Activated T-helper 1 cell treated with Interleukin-2 at 50 U/mL for 16 hours (primary cell): ENCODE results near the gene MED17.
"Not testable (repeated sequence)": the region's sequence is repeated elsewhere in the genome, so short reads cannot be mapped to it uniquely, and the experiment has no call there.

Experiments used
- DNase-seq: peaks from one replicate; pipeline ENCODE4 v3.0.0-alpha.2; 2020; ENCODE audit warnings: low read depth

Gene MED17

GRCh38 chr11:93784145-93784934 is at the start of gene MED17:
Gene MED17 (plus strand): TSS chr11:93784282. CDS start chr11:93784514, 232 bp downstream.
- peak; percentile 81 for DNase-seq

GRCh38 chr11:93734427-93735222 is 49.5 kb upstream of the MED17 start:
- no peak for DNase-seq

GRCh38 chr11:93735627-93736026 is 48.5 kb upstream of the MED17 start:
- DNase-seq, result no peak

GRCh38 chr11:93736129-93736528 is 48.0 kb upstream of the MED17 start:
- DNase-seq, result no peak

- DNase-seq, result no peak
Measured at GRCh38 chr11:93737904-93738612, 46.0 kb upstream of the MED17 start.

- DNase-seq, result no peak
Measured at GRCh38 chr11:93738647-93739081, 45.4 kb upstream of the MED17 start.

GRCh38 chr11:93740031-93740729 is 43.9 kb upstream of the MED17 start:
- no peak for DNase-seq

- peak; percentile 35 for DNase-seq
Measured at GRCh38 chr11:93740730-93741093, 43.4 kb upstream of the MED17 start.

- peak; percentile 92 for DNase-seq
Measured at GRCh38 chr11:93741094-93741881, 42.8 kb upstream of the MED17 start, which contains the start of the genes C11orf54 and TAF1D. Gene C11orf54 (plus strand): TSS chr11:93741672. CDS start chr11:93747394, 5,722 bp downstream. Gene TAF1D (minus strand): TSS chr11:93741495. CDS start chr11:93739304, 2,191 bp downstream.

GRCh38 chr11:93741882-93742226 is 42.2 kb upstream of the MED17 start:
- DNase-seq, result no peak

- DNase-seq, result no peak
Measured at GRCh38 chr11:93743291-93743690, 40.8 kb upstream of the MED17 start.

- no peak for DNase-seq
Measured at GRCh38 chr11:93744669-93745004, 39.4 kb upstream of the MED17 start.

- DNase-seq, result not testable (repeated sequence)
Measured at GRCh38 chr11:93745005-93745755, 38.9 kb upstream of the MED17 start.

GRCh38 chr11:93746101-93746500 is 38.0 kb upstream of the MED17 start:
- no peak for DNase-seq

- DNase-seq, result no peak
Measured at GRCh38 chr11:93747122-93747521, 37.0 kb upstream of the MED17 start.

- no peak for DNase-seq
Measured at GRCh38 chr11:93751001-93751400, 33.1 kb upstream of the MED17 start.

GRCh38 chr11:93753241-93753640 is 30.8 kb upstream of the MED17 start:
- no peak for DNase-seq

- no peak for DNase-seq
Measured at GRCh38 chr11:93756748-93757147, 27.3 kb upstream of the MED17 start.

- no peak for DNase-seq
Measured at GRCh38 chr11:93757301-93757700, 26.8 kb upstream of the MED17 start.
